Measurements from ENCODE around the gene PHACTR3.

GRCh38 chr20:59827138-59828056, 223.1 kb downstream of the PHACTR3 start:
- TF ChIP-seq EZH2 (IDR thresholded peaks at IDR 0.05; ENCODE audit: low read length, unreplicated experiment), result no peak
- TF ChIP-seq CTCF (conservative IDR thresholded peaks at IDR 0.05; ENCODE audit: low read depth, low read length), result no peak
- no peak for TF ChIP-seq EZH2phosphoT487 (IDR thresholded peaks at IDR 0.05; ENCODE audit: borderline replicate concordance, low read length)
